DMS153 (cell line): ENCODE data around the gene MRPL2.
"Not testable (repeated sequence)": the region's sequence is repeated elsewhere in the genome, so short reads cannot be mapped to it uniquely, and the experiment has no call there.

Experiments
- DNase-seq: peaks from one replicate; lab custom pipeline; 2025; lab: John Stamatoyannopoulos, UW

Gene MRPL2

DNA sequence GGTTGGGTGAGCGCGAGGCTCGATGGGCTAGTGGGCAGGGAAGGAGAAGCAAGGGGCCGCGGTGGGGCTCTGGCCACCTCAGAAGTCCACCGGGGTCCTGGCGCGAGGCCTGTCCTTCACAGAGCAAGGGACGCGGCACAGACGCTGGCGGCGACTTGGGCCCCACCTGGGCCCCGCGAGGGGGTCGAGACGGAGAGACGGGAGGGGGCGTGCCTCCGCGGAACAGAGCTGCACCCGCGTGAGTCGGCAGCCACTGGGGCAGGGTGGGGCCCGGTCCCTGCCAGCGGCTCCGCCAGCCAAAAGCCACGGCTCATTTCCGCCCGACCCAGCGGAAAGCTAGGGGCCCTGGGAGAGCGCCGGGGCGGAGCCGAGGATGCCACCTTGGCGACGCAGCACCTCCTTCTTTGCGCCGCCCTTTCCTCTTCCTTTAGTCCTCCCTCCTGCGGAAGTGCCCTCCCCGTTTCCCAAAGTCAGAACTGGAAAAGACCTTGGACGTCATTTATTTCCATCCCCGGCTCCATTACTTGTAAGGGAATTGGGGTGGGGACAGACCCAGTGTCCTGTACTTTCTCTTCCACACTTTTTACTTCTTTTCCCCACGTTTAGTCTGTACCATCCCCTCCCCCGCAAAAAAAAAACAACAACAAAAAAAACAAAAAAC lies 5.6 kb downstream of the MRPL2 start, which contains the start of gene CUL7:
TSS of gene CUL7 (minus strand) at position 307 of the 661 bp plus-strand sequence. CDS start 1,063 bp downstream, outside the sequence.
- DNase-seq = peak; percentile 91

DNA sequence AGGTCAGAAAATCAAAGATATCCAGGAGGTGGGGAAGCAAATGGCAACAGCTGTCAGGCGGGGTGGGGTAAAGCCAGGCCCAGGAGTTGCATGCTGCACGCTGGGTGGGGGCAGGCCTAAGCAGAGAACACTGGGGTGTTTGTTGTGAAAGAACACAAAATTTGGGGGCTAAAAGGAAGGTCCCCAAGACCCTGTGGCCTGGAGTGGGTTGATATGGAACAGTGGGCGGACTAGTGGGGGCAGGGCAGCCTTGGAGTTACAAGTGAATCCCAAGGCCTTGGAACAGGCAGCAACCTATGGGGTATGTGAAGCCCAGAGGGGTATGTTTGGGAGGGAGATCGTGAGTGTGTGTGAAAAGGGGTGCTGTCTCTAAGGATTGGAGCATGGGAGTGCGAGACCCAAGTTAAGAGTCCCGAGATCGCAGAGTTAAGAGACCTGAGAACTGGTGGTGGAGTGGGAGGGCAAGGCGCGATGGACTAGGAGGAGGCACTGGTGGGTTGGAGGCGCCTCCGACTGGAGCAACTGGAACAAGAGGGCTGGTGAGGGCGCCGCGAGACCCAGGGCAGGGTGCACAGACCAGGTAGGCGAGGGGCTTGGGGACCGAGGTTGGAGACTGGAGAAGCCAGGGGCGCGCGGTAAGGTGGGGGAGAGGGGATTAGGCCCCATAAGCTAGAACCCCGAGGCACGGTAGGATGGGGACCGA lies 6.2 kb downstream of the MRPL2 start:
- no peak for DNase-seq

DNA sequence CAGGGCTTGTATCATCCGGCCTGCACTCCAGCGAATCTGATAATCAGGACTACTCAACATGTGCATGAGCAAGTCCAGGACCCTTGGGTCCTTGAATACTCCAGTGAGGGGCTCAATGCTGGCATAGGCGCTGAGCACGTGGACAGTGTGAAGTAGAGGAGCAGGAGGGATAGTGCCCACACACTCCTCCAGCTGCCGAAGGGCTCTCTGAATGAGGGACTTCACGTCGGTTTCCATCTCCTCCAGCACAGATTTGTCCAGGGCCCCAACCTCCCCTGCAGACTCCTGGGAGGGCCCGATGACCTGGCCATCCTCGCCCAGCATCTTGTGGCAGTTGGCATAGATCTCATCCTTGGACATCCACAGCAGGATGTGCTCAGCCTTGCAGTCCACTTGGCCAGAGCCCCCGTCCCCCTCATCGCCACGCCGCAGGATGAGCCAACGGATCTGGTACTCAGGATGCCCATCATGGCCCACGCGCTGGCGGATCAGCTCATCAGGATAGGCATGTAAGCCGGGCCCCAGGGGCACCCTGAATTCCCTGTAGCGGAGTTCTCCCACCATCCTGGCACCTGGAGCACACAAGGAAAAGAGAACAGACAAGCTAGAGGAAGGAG lies 6.9 kb downstream of the MRPL2 start:
- no peak for DNase-seq

DNA sequence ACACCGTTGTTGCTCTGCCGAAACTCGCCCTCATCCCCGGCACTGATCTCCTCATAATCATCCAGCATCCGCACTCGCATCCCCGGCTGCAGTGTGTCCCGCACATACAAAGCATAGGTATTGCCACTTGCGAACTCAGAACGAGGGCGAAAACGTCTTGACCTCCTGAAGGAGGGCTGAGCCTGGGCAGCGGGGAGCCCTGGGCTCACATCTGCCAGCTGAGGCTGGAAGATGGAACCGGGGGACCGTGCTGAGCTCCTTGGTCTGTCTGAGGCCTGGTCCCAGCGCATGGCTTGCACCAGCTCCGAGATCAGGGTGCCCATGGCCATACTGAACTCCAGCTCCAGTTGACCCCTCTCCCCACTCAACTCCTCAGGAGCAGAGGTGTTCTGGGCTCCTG lies 8.3 kb downstream of the MRPL2 start:
- DNase-seq = no peak

DNA sequence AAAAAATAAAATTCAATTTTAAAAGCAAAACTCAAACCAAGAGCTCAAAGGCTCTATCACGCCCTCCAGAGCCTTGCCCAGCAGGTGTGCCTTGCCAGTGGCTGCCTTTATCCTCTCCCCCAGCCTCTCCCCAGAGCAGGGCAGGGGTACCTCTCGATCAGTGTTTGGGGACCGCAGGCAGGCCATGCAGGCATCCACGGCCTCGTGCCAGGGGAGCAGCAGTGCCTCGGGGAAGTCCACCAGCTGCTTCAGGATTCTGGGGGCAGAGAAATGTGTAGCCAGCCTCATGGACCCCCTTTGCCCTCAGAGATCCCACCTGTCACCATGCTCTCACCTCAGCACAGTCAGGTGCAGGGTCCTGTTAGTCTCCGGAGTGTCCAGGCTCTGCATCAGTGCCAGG lies 11.2 kb downstream of the MRPL2 start:
- DNase-seq = no peak

DNA sequence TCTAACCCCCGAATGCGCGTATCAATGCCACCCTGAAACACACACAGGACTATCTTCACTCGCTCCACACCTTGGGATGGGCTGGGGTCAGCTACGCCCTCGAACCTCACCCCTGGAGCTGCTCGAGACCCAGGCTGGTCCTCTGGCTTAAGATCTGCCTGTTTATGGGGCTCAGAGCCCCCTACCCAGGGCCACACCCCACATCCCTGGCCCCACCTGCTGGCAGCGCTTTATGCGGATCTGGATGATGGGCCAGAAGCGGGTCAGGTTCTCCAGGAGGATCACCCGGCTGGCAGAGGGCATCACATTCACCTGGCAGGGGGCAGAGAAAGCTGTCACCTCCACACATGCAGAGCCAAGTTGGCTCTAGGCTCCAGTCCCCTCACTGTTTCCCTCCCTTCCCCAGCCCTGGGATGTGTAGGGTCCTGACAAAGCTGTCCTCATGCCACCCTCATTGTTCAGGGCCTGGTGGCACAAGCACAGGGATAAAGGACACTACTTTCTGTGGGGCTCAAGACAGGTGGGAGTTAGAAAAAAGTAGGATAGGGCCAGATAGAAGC lies 13.8 kb downstream of the MRPL2 start:
- DNase-seq = no peak

DNA sequence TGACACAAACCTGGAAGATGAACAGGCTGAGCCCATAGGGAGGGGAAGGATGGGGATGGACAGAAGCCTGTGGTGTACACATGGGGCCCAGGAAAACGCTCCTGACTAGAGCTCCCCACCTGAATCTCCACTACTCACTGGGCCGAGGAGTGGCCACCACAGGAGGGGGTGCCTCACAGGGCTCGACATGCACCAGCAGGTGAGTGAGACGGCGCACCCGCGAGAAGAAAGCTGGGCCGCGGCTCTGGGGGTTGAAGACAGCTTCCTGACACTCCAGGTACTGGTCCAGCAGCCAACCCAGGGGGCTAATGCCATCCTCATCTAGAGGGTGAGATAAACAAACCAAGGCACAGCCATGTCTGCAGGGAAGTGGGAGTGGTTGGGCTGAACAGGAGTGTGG lies 15.9 kb downstream of the MRPL2 start:
- no peak for DNase-seq

DNA sequence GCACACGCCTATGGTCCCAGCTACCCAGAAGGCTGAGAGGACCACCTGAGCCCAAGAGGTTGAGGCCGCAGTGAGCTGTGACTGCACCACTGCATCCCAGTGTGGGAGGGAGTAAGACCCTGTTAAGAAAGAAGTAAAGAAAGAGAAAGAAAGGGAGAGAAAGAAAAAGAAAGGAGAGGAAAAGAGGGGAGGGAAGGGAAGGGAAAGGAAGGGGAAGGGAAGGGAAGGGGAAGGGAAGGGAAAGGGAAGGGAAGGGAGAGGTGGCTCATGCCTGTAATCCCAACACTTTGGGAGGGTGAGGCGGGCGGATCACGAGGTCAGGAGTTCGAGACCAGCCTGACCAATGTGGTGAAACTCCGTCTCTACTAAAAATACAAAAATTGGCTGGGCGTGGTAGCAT lies 17.8 kb downstream of the MRPL2 start:
- not testable (repeated sequence) for DNase-seq

DNA sequence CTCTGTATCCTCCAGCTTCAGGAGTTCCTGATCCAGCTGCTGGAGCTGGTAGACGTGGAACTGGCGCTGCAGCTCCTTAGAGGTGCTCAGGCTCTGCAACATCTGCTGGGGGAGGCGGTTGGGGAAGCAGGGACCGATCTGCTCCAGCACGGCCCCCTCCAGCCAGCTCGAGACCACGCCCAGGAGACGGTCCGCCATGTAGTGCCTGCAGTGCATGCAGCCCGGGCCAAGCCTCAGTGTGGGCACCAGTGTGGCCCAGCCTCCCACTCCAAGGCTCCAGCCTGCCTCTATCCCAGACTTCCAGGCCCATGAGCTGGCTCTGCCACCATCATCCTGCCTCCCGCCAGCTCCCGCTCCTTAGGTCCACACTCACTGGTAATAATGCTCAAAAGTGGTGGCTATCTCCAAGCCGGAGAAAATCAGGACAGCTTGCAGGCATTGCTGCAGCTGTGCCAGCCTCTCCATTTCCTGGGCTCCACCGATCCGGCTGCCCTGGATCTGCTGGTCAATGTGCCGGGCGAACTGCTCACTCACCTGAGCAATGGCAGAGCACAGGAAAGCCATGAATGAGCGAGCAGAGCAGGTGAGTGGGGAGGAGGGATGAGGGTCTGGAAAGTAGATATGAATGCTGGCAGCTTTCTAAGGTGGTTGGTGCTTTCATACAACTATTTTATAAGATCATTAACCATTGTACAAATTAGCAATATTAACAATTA lies 18.5 kb downstream of the MRPL2 start:
- DNase-seq = no peak

DNA sequence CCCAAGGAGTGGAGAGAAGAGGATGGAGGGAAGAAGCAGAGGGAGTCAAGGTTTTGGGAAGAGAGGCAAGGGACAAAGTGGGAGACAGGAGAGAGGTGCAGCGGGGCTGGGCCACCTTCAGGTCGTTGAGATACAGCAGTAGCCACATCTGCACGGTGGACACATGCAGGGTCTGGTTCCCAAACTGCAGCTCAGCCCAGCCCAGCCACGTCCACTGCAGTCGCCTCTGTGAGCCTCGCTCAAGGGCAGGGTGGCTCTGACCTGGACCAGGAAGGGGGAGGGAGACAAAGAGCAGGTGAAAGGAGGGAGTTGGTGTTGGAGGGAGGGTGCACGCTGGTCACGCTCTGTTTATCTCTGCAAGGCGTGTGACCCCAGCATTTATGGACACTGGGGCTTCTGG lies 20.5 kb downstream of the MRPL2 start:
- no peak for DNase-seq

DNA sequence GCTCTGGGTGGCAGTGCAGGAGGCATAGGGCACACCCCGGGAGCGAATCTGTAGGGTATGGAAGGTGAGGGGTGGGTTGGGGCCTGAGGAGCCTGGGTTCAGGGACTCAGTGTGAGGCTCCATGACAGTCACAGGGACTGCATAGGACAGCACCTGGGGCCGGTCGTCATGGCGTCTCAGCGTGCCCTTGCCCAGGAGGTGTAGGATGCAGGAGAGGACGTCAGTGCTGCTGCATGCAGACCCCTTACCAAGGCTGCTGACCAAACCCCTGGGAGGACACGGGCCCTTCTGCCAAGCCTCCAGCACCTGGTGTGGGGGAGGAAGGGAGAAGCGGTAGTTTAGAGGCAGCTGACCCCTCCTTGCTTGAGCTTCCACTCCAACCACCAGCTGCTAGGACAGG lies 21.5 kb downstream of the MRPL2 start:
- no peak for DNase-seq

DNA sequence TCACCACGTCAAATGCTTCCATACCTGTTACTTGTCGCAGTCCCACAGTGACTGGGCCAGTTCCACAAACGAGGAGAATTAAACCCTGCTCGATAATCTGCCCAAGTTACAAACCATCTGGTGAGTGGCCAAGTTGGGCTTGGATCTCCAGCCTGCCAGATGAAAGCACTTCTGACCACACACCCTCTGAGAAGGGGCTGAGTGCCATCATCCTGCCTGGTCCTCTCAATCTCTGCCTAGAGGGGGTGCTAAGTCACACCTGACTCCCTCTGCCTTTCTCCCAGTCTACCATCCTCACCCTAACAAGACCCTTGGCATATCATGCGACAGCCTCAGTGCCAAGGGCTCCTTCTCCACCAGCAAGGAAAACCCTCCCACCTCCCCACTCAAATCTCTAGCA lies 22.0 kb downstream of the MRPL2 start:
- no peak for DNase-seq

DNA sequence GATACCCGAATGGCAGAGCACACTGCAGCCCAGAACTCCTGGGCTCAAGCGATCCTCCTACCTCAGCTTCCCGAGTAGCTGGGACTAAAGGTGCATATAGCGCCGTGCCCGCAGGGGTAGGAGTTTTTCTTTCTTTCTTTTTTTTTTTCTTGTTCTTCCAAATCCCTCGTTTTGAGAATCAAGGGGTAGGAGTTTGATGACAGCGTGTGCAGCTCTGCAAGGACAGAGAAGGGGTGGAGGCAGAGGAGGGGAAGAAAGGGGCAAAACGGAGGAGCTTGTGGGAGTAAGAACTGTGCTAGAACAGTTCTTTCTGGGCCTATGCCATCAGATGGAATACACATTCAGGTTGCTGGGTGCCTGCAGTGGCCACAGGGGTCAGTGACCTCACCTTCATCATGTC lies 22.5 kb downstream of the MRPL2 start:
- no peak for DNase-seq

DNA sequence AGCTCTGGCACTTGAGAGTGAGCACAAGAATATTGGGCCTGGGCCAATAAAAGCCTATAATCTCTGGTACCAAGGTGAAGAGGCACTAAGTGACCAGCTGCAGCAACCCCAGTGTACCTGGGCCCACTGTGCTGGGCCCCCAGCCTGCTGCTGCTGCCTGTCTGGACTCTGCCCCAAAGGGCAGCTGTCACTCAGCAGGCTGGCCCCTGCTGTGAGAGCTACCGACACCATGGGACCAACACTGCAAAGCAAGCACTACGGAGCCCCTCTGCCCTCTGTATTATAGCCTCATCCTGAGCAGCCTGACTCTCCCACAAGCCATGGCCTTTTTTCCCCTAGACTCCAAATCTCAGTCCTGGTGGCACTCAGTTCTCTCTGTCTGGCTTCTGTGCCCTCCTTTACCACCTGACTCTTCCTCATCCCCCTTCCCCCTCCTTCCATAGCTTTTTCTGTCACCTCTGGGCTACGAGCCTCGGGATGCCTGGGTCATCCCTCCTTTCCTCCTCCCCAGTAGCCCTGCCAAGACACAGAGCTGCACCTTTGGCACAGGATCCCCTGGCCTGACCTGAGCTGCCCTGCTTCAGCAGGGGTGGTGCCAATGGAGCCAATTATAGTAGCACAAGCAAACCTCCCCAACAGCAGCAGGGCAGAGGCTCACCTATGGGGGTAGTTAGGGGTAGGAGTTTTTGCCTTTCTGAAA lies 23.6 kb downstream of the MRPL2 start:
- DNase-seq = no peak

DNA sequence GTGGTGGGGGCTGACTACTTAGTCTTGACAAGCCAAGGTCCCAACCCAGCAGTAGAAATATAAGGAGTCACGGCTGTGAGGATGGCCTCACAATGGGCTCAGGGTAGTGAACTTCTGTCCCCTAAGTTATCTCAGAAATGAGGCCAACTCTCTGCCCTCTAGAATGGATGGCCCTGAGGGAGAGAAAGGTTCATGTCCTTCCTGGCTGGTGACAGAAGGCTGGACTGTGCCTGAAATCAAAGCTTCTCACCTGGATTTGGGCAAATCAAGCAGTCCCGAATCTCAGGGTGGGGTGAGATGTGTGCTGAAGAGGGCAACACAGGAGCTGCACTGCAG lies 25.1 kb downstream of the MRPL2 start:
- no peak for DNase-seq

DNA sequence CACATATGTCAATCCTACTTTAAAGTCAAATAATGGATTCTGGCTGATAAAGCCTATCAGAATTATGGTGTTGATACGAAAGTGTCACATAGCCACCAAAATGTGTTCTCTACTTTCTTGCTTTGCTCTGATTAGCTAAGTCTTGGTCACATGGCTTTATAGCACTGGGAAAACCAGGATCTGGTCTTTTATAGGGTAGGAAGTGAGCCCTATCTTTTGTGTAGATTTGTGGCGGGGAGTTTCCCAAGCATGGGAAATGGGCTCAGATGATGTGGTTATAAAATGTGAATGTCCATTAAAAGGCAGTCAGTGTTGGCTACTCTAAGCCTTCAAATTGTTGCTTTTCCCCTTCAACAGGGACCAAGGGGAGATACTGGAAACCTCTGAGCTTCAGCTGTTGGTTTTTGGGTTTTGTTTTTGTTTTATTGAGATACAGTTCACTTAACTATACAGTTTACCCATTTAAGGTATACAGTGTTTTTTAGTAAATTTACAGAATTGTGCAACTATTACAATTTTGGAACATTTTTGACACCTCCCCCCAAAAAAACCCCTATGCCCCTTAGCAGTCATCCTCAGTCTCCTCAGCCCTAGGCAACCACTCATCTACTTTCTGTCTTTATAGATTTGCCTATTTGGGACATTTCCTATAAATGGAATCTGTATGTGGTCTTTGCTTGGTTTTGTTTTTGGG lies 25.6 kb downstream of the MRPL2 start:
- DNase-seq = no peak

DNA sequence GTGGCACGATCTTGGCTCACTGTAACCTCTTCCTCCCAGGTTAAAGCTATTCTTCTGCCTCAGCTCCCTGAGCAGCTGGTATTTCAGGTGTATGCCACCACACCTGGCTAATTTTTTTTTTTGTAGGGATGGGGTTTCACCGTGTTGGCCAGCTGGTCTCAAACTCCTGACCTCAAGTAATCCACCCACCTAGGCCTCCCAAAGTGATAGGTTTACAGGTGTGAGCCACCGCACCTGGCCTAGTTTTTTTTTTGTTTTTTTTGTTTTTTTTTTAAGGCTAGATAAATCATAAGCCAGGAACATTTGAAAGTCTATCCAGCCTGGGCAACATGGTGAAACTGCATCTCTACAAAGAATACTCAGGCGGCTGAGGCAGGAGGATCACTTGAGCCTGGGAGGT lies 26.9 kb downstream of the MRPL2 start:
- no peak for DNase-seq

DNA sequence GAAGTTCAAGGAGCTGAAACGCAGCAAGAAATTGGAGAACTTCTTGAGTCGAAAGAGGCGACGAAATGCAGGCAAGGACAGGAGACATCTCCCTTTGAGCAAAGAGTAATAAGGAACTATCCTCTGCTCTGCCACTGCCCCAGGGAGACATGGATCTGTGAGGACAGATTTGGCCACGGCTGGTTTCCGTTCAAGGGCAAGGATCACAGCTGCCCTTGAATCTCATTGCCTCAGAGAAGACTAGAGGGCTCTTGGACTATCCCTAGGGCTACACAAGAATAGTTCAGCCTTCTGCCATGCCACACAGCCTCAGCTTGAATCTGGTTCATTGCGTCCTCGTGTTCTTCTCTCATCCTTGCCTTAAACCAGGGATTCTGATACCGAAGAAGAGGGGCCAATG lies 30.1 kb downstream of the MRPL2 start:
- no peak for DNase-seq

DNA sequence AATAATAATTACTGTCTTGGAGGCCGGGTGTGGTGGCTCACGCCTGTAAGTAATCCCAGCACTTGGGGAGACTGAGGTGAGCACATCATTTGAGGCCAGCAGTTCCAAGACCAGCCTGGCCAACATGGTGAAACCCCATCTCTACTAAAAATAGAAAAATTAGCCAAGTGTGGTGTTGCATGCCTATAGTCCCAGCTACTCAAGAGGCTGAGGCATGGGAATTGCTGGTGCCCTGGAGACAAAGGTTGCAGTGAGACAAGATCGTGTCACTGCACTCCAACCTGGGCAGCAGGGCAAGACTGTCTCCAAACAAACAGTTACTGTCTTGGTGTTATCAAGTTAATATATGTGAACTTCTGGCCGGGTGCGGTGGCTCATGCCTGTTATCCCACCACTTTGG lies 32.9 kb downstream of the MRPL2 start:
- no peak for DNase-seq

DNA sequence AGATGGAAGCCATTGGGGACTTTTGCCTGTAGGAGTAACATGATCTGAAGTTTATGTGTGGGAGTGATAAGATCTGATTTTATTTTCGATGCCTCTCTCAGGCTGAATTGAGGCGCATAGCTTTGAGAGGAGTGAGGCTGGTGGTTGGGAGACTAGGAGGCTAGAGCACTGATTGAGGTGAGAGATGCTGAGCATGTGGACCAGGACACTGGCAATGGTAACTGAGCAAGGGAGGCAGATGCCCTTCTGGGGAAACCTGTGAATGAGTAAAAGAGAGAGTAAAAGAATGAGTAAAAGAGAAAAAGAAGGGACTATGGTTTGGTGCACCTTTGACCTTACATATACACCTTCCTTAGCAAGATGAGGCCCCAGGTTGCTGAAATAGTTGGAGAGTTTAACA lies 34.8 kb downstream of the MRPL2 start:
- no peak for DNase-seq

DNA sequence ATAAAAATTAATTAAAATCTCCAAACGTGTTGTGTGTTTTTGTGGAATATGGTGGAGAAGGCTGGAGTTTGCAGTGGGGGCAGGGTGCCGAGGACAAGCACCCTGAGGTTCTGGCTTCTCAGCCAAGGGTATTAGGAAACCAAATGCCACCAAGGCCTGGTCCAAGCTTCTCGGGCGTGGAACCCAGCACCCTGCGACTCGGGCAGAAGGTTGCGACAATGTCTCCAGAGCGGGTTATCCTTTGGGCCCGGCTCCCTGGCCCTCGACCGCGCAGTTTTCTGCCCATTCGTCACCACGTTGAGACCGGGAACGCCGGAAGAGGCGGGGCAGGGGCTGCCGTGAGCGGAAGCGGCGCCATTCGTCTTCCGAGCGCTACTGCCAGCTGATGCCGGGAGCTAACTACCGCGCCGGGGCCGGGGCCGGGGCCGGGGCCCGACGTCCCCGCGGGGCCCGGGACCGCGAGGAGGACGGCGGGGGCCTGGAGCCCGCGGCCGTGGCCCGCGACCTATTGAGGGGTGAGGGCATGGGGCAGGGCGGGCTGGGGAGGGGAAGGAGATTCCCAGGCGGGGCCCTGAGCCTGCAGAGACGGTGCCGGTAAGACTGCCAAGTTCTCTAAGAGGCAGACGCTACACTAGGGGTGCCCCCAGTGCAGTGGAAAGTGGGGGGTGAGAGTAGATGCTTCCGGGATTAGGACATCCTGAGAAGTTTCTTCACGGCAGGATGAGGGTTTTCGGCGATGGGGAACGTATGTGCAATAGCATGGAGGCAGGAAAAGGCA lies 37.8 kb downstream of the MRPL2 start, which contains the start of gene RRP36:
TSS of gene RRP36 (plus strand) at position 354 of the 778 bp plus-strand sequence. CDS start at position 386, 32 bp downstream.
- DNase-seq = peak; percentile 21
